Neural crest cell (in vitro differentiated cells): ENCODE data around the gene S100PBP. TPM values are rescaled to one million over a fixed set of nuclear protein-coding genes. Genes with fewer than 3 reads are reported as not detected.

Experiments
- DNase-seq: peaks from one replicate; pipeline ENCODE4 v3.0.0; 2021; ENCODE audit warnings: low read depth, mixed read lengths, low spot score
- H3K27ac Mint-ChIP-seq: one replicate; pipeline ENCODE4 v1.8.0; 2021; ENCODE audit warnings: mild to moderate bottlenecking, mixed read lengths; ENCODE audit not compliant: unreplicated experiment
- H3K27me3 Mint-ChIP-seq: 2 replicates; pipeline ENCODE4 v1.8.0; 2021; ENCODE audit warnings: low read depth, mild to moderate bottlenecking, mixed read lengths
- H3K36me3 Mint-ChIP-seq: 2 replicates; pipeline ENCODE4 v1.8.0; 2021; ENCODE audit warnings: low read depth, mild to moderate bottlenecking, mixed read lengths
- H3K4me1 Mint-ChIP-seq: 2 replicates; pipeline ENCODE4 v1.8.0; 2021; ENCODE audit warnings: mixed read lengths
- H3K4me3 Mint-ChIP-seq: one replicate; pipeline ENCODE4 v1.8.0; 2021; ENCODE audit warnings: mild to moderate bottlenecking, mixed read lengths
- H3K9me3 Mint-ChIP-seq: 2 replicates; pipeline ENCODE4 v1.8.0; 2021; ENCODE audit warnings: mixed read lengths
- CTCF ChIP-seq: fragments of 200-600 bp; sonication (generic); conservative IDR thresholded peaks from 2 replicates; pipeline ENCODE4 v1.5.0; 2021; ENCODE audit warnings: antibody characterized with exemption, mild to moderate bottlenecking
- total RNA-seq: library from RNA; stranded (reverse); gene quantifications from 2 replicates; pipeline ENCODE4 v1.2.1, GENCODE V29; 2021

S100PBP gene
- total RNA-seq, 1 donor from 2014 or later: 55.0 TPM

DNA sequence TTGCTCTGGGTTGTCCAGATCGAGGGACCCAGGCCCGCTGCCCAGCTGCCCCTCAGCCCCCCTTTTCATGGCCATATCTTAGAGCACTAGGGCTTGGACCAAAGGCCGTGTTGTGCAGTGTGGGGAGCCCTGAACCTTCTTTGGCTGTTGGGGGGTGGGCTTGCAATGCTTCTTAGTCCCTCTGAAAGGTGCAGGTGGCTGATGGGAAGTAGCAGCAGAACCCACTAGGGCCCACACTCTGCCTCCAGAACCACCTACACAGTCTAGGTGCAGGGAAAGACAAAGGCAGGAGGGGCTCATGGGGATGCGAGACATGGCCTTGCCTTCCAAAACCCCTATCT lies 66.5 kb downstream of the S100PBP start:
- Mint-ChIP-seq H3K9me3 (no peaks in the 10 kb centered on the region), H3K4me3 (no peak overlapping the region), H3K27me3 (peaks cover 58% of the 10 kb centered on the region), H3K36me3 (no peaks in the 10 kb centered on the region), H3K4me1 (peaks cover 6% of the 10 kb centered on the region), H3K27ac (no peak overlapping the region)
- TF ChIP-seq CTCF: no peak
- DNase-seq: no peak

- Mint-ChIP-seq H3K4me3 (no peak overlapping the region), H3K36me3 (no peaks in the 10 kb centered on the region), H3K27ac (no peak overlapping the region), H3K4me1 (peaks cover 6% of the 10 kb centered on the region), H3K27me3 (peaks cover 65% of the 10 kb centered on the region), H3K9me3 (no peaks in the 10 kb centered on the region)
- no peak for TF ChIP-seq CTCF
- DNase-seq: no peak
Observed at GRCh38 chr1:32884726-32885125, 67.3 kb downstream of the S100PBP start.

- Mint-ChIP-seq H3K4me1 (peaks cover 6% of the 10 kb centered on the region), H3K27ac (no peak overlapping the region), H3K9me3 (no peaks in the 10 kb centered on the region), H3K4me3 (no peak overlapping the region), H3K27me3 (peaks cover 73% of the 10 kb centered on the region), H3K36me3 (no peaks in the 10 kb centered on the region)
- no peak for TF ChIP-seq CTCF
- no peak for DNase-seq
Observed at GRCh38 chr1:32885676-32886003, 68.2 kb downstream of the S100PBP start.

DNA sequence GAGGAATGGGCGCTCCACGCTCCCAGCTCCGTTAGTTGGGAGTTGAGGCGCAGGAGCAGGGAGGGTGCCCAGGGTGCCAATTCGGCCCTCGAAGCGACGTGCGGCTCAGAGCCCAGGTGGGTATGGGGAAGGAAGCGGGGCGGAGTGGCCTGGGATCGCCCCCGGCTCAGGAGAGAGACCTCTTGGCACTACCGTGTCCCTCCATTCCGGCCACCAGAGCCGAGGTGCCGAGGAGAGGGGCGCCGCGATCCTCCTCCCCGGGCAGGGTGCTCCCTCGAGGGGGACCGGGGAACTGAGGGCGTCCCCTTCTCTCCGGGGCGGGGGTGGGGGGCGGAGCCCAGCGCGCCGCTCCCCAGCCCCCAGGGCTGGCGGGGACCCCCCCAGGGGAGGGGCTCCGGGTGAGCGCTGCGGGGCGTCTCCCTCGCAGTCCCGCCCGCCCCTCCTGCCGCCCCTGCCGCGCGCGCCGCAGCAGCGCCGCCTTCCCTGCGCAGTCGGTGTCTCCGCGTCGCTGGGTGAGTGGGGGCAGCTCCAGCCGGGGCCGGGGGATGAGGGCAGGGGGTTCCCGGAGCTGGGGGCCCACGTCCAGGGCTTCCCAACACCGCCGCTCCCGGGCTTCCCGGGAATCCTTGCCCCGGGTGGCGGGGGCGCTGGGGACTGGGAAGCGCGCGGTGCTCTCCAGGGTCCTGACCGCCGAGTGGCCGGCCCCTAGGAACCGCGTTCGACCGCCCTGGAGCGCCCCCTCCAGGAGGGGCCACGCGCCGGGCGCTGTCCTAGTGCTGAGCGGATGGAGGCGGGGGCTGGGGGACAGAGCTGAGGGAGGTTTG lies 68.8 kb downstream of the S100PBP start, which contains the start of gene HPCA:
HPCA (plus strand) TSS at position 488 of the 824 bp plus-strand sequence. CDS start 2,408 bp downstream, outside the sequence.
- Mint-ChIP-seq H3K27ac (no peak within 1 kb of the TSS), H3K4me3 (peak within 1 kb of the TSS; percentile 2), H3K4me1 (peaks cover 6% of the 10 kb centered on the region), H3K36me3 (no peaks in the 10 kb centered on the region), H3K27me3 (peaks cover 73% of the 10 kb centered on the region), H3K9me3 (no peaks in the 10 kb centered on the region)
- peak; percentile 76 for DNase-seq
- peak; percentile 67 for TF ChIP-seq CTCF

DNA sequence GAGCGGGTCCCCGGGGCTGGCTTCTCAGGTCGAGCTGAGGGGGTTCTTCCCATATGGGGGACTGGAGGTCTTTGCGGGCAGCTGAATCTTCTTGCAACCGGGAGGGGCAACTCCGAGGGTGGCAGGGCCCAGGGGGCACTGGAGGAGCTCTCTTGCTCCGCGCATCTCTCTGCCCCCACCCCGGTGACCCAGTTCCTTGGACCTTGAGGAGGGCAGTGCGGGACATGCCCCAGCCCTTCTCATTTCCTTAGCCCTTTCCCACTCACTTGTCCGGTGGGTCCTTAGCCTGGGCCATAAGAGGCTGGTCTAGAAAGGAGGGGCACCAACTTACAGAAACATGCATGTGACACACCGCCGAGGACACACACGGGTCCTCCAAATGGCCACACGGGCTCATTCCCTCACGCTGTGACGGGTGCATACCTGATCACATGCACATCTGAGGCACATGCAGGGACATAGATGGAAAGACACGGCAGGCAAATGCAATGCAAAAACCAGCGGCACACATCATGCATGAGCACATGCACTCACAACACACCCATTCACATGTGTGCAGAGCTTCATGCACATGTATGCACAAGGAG lies 69.5 kb downstream of the S100PBP start:
- Mint-ChIP-seq H3K36me3 (no peaks in the 10 kb centered on the region), H3K4me3 (no peak overlapping the region), H3K27ac (no peak overlapping the region), H3K4me1 (peaks cover 8% of the 10 kb centered on the region), H3K27me3 (peaks cover 79% of the 10 kb centered on the region), H3K9me3 (no peaks in the 10 kb centered on the region)
- no peak for TF ChIP-seq CTCF
- DNase-seq: no peak
